Measurements from ENCODE around the gene KCNQ1. TPM values are rescaled to one million over a fixed set of nuclear protein-coding genes. Genes with fewer than 3 reads are reported as not detected.

The KCNQ1 gene
- total and polyA plus RNA-seq, 2 of the 13 experiments (the other 11 are each of a cell fraction or from before 2014, with no cell fraction given) = 0.02 to 0.08 TPM

GRCh38 chr11:2447951-2448650 is 3.3 kb downstream of the KCNQ1 start (continued):
- no peak for TF ChIP-seq KDM5B (CRISPR knock-in tag; IDR thresholded peaks at IDR 0.05; ENCODE audit: borderline replicate concordance)
- TF ChIP-seq, protein P1, sequence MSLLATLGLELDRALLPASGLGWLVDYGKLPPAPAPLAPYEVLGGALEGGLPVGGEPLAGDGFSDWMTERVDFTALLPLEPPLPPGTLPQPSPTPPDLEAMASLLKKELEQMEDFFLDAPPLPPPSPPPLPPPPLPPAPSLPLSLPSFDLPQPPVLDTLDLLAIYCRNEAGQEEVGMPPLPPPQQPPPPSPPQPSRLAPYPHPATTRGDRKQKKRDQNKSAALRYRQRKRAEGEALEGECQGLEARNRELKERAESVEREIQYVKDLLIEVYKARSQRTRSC (CRISPR knock-in tag; IDR thresholded peaks at IDR 0.05; ENCODE audit: low read depth) = no peak
- TF ChIP-seq PLSCR1 (CRISPR knock-in tag; IDR thresholded peaks at IDR 0.05; ENCODE audit: borderline replicate concordance) = no peak
- no peak for TF ChIP-seq FOXO4 (CRISPR knock-in tag; conservative IDR thresholded peaks at IDR 0.05)
- TF ChIP-seq POLR2G (IDR thresholded peaks at IDR 0.05; ENCODE audit: low read depth, low read length) = no peak
- TF ChIP-seq EP300 (IDR thresholded peaks at IDR 0.05; ENCODE audit: low read depth in 2 of 2, low read length in 2 of 2) = no peak
- TF ChIP-seq EP300 (CRISPR knock-in tag; IDR thresholded peaks at IDR 0.05; ENCODE audit: borderline replicate concordance) = no peak

All from HepG2 (cell line).